Cortex of kidney (tissue), 1 donor: ENCODE results near the gene PSRC1.

ENCODE experiments used
- DNase-seq: peaks from one replicate; lab custom pipeline; 2025; lab: John Stamatoyannopoulos, UW

Gene PSRC1

DNA sequence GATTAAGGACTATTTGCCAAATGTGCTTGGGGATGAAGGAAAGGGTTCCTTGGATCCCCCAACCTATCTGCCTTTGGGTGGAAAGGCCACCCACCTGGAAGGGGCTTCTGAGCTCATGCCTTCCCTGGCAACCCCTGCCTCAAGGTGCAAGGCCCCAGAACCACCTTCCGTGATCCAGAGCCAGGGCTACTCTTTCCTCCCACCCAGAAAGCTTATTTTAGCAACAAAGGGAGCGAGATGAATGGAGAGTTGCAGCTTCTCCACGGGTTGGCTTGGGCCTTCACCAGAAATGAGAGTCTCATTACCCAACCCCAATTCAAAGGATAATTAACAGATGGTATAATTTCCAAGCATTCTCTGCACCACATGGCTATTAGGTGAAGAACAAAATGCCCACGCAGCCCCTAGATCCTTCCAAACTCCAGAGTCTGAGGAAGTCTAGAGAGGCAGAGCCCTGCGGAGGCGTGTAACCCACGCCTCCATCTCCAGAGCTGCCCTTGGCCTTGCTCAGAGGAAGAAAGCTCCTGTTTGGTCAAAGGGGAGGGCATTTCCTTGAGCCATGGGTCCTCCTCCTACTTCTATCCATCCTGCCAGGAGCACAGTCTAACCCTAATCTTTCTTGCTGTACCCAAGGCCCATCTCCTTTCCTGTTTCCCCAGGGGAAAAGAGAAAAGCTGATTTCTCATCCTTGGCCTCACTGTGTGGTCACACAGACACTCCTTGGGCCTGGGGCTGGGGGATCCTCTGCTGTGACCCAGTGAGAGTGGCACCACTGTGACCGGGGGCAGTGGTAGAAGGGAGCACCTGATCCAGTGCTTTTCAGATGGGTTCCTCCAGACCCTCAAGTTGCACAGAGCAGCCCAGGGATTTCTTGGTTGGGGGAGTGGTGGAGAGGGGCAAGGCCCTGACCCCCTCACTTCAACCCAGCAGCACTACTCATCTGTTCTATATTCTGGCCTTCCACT, 35.3 kb downstream of the PSRC1 start:
- no peak for DNase-seq

DNA sequence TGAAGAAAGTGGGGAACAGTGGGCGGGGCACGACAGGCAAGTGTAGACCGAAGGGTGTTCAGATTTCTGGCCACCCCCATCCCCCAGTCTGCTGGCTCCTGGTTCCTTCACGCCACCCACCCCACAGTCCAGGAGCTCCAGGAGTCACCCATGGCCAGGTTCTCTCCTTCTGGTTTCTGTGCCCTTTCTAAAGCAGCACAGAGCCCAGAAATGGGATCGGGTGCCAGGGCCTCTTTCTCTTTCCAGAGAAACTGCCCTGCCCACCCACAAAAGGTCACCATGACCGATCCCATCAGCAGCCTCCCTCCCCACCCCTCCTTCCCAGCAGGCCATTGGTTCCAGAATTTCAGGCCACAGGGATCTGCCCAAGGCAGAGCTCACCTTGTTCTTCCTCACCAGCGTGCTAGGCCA, 36.8 kb downstream of the PSRC1 start:
- no peak for DNase-seq

DNA sequence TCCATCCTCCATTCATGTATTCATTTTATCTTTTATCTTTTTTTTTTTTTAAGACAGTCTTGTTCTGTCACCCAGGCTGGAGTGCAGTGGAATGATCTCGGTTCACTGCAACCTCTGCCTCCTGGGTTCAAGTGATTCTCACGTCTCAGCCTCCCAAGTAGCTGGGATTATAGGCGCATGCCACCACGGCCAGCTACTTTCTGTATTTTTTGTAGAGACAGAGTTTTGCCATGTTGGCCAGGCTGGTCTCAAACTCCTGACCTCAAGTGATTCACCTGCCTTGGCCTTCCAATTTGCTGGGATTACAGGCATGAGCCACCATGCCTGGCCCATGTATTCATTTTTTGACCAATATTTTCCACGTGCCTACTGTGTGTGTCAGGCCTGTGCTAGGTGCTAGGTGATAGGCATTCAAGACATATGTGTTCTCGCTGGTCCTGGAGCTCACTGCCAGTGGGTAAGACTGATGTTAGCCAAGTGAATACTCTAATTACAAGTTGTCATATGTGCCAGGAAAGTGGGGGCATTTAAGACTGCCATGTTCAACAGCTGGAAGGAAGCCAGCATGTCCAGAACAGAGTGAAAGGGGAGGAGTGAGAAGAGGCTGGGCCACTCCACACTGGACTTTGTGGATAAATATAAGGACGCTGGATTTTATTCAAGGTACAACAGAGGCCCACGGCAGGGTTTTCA, 38.9 kb downstream of the PSRC1 start:
- DNase-seq, result no peak

DNA sequence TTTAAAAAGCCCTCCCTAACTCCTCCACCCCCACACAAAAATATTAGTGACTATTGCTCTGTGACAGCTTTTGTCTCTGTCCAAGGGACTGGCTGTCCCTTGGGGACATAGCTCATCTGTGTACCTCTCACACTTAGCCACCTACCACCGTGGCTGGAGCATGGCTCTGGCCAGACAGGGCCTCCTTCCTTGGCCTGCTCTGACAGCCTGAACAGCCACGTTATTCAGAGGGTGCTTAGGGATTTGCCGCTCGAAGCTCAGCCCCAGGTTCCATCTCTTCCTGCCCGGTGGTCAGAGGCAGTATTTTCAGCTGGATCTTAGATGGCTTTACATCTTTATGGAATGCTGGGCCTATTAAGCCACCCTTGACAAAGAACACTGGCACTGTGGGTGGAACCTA, 39.7 kb downstream of the PSRC1 start:
- DNase-seq, result no peak

GRCh38 chr1:109242387-109242786, 40.6 kb downstream of the PSRC1 start:
- DNase-seq, result no peak

DNA sequence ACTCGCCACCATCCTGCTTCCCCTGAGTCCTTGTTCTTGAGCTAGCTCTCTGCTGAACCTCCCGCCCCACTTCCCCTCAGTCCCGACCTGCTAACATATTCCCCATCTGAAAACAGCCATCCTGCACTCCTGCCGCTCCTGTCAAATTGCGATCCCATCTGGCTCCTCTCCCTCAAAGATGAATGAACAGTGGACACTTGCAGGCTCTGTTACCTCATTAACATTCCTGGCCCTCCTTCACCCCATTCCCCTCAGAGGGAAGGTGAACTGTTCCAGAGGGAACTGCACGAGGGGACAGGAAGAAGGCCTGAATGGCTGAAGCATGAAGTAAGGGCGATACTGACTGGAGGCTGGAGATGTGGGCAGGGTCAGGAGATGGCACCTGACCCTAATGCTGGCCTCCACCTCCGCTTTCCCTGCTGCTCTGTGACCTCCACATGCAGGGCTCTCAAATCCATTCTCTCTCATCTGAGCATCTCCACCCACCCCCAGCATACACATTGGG, 41.1 kb downstream of the PSRC1 start:
- no peak for DNase-seq

GRCh38 chr1:109241344-109241743, 41.6 kb downstream of the PSRC1 start:
- no peak for DNase-seq

DNA sequence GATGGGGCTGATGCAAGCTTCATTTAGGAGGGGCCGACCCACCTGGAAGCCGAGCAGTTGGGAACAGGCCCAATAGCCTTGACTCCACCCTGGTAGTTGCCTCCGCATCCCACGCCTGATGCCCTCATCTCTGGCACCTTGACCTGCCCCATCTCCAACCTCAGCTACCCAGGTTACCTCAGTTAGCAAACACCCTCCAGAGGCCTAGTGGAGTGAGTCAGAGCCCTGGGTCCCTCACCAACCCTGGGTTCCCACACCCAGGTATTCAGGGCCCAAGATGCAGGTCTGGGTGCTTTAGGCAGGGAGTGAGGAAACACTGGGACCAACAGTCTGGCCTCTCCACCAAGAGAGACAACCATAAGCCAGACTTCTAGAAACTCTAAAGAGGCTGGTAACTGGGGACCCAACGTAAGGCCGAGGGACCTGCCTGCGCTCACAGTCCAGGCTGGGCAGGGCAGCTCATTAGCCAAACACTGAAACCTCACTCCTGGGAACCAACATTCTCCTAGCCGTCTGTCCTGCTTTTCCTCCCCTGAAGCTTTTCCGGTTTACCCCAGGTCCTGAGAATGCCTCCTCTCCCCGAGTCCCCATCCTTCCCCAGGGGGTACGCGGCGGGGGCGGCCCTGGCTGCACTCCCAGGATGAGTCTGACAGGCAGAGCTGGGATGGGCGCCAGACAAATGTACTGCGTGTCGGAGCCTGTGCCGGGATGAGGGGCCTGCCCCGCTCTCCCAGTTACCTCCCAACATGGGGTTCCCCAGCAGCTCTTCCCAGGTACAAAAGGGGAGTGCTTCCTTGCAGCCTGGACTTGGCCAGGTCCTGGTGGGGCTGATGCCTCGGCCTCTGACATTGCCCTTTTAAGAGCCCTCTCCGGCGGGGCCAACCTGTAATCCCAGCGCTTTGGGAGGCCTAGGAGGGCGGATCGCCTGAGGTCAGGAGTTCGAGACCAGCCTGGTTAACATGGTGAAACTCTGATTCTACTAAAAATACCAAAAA, 42.5 kb downstream of the PSRC1 start:
- DNase-seq, result no peak

- no peak for DNase-seq
These were observed 43.4 kb downstream of the PSRC1 start for GRCh38 chr1:109239409-109240068.

DNA sequence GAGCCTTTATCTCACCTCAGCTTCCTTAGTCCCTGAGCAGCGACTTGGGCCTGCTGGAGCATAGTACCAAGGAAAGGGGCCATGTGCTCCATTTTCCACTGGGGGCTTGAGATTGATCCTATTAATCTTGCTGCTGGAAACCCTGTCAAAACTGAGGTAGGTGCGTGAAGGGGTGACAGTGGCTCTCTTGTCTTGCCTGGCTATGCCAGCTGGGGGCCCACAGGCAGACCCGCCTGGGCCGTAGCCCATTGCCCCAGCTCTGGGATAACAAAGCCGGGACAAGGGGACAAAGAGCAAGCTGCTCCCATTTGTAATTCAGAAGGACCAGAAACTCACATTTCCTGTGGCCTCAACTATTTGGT, 43.9 kb downstream of the PSRC1 start:
- no peak for DNase-seq

- no peak for DNase-seq
These were observed 44.6 kb downstream of the PSRC1 start for GRCh38 chr1:109238382-109238781.

DNA sequence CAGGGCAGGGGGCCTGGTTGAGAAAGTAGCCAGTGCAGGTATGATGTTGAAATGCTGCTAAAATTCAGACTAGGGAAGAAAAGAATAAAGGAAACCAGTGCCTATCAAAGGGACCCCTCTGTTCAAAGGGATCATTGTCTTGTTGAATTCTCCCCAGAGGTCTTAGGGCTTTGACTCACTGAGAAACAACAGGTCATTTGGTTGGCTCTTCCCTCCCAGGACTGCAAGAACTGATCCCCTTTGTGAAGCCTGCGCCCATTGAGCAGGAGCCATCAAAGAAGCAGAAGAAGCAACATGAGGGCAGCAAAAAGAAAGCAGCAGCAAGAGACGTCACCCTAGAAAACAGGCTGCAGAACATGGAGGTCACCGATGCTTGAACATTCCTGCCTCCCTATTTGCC, 45.4 kb downstream of the PSRC1 start:
- DNase-seq, result no peak

DNA sequence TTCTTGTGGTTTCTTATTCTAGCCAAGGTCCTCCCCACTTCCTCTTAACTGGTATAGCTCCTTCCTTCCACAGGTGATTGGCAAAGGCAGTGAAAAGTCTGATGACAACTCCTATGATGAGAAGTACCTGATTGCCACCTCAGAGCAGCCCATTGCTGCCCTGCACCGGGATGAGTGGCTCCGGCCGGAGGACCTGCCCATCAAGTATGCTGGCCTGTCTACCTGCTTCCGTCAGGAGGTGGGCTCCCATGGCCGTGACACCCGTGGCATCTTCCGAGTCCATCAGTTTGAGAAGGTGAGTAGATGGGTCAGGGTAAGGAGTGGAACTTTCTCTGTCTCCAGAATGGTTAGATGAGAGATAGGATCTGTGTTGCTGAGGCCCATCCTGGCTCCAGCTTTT, 47.8 kb downstream of the PSRC1 start:
- DNase-seq, result no peak

- DNase-seq, result no peak
These were observed 51.9 kb downstream of the PSRC1 start for GRCh38 chr1:109231066-109231465.
